Activated CD8-positive, alpha-beta memory T cell treated with anti-CD3 and anti-CD28 coated beads for 4 hours (primary cell): ENCODE data around the gene GPD1L.
"Not testable (repeated sequence)": the region's sequence is repeated elsewhere in the genome, so short reads cannot be mapped to it uniquely, and the experiment has no call there.

Experiments
- DNase-seq, 2 donors: peaks; one replicate each; pipeline ENCODE4 v3.0.0-alpha.2; 2020; ENCODE audit warnings: low read depth in 2 of 2

GPD1L gene

DNA sequence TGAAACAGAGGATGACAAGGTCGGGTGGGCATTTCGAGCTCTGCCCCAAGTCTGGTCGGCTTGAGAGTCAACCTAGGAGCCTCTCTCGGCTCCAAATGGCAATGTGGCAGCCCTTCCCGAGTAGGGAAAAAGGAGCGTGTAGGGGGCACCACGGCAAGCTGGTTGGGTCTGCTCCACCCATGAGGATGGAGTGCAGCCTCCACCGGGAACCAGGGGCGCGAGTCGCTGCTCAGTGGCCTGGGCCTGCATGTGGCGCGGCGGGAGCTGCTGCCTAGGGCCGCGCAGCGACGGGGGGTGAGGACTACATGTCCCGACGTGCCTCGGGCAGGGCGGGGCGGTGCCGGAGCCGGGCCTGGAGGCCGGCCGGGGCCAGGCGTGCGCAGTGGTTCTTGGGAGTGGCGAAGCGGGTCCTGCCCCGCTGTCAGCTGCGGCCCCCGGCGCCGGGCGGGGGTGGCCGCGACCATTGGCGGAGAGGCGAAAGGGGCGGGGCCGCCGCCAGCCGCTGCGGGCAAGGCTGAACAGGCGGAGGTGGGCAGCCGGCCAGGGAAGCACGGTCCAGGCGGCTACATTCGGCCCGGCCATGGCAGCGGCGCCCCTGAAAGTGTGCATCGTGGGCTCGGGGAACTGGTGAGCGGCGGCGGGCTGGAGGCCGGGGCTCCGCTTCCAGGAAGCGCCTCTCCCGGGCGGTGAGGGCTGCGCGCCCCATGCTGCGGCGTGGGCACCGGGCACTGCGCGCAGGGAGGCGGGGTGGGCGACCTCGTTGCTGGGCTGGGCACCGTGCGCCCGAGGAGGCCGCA, at the start of gene GPD1L:
TSS of gene GPD1L (plus strand) at position 489 of the 797 bp plus-strand sequence. CDS start at position 581, 92 bp downstream.
- DNase-seq = peak; percentile 84 to 85

DNA sequence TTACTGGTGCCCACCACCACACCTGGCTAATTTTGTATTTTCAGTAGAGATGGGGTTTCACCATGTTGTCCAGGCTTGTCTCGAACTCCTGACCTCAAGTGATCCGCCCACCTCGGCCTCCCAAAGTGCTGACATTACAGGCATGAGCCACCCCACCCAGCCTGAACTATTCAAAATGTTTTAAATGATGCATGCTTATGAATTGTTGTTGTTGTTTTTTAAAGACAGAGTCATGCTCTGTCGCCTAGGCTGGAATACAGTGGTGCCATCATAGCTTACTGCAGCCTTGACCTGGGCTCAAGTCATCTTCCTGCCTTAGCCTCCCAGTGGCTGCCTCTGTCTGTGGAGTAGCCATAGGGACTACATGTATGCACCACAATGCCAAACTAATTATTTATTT, 48.0 kb upstream of the GPD1L start:
- not testable (repeated sequence) for DNase-seq

DNA sequence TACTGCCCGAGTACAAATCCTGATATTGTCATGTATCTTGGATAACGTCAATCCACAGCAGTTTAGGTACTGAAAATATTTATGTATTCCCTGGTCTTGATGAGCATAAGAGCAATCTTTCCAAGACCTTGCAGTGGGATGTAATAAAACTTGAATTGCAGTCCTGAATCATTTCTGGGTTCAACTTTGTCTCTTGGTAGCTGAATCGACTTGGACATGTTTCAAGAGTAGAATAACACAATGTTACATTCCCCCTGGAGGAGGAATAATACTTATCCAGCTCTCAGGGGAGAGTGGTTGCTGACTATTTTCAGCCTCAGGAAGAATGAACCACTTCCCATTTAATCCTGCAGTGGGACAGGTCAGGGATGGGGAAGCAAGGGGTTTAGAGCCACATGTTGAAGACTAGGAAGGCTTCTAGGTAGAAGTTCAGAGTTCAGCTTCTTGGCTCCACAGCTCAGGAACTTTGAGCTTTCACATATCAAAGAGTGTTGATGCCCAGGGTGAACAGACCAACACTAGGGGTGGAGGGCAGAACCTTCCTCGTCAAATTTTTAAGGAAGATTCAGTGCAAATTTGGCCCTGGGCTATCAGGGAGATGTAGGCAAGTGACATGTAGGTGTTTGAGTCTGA, 43.4 kb upstream of the GPD1L start:
- no peak for DNase-seq

DNA sequence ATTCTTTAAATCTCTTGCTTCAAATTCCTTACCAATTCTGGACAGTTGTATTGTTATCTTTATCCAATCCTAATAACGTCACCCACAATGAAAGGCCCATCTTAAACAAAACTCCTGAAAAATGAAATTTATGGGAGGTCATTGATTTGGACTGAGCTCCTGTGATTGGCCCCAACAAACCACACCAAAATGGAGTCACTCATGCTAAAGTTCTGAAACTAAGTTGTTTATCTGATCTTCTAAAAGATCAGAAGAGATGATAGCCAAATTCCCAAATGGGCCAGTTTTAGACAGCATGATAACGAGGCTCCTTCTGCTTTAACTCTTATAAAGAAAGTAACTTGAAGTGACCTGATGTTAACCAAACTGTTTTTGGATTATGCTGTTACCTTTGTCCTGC, 39.7 kb upstream of the GPD1L start:
- DNase-seq = no peak

DNA sequence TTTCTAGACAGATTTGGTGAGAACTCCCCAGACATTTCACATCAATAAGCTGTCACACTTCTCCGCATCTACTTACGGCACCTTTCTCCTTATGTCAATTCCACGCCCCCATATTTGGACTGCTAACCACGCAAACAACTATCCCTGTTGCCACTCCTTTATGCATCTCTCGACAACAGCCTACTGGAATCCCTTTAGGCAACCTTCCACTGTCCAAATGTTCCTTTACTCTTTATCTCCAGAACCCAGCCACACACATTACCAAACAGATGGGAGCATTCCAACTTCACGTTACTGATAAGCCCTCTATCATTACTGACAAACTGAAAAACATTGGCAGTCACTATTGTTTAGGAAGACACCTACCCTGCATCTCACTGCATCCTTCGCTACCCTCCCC, 32.2 kb upstream of the GPD1L start:
- not testable (repeated sequence) for DNase-seq

DNA sequence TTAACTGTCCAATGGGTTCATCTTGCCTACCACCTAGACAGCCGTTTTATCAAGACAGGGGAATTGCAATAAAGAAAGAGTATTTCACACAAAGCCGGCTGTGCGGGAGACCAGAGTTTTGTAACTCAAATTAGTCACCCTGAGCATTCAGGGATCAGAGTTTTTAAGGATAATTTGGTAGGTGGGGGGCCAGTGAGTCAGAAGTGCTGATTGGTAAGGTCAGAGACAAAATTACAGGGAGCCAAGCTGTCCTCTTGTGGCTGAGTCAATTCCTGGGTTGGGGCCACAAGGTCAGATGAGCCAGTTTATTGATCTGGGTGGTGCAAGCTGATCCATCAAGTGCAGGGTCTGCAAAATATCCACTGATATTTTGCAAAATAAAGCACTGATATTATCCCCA, 29.9 kb upstream of the GPD1L start:
- no peak for DNase-seq

DNA sequence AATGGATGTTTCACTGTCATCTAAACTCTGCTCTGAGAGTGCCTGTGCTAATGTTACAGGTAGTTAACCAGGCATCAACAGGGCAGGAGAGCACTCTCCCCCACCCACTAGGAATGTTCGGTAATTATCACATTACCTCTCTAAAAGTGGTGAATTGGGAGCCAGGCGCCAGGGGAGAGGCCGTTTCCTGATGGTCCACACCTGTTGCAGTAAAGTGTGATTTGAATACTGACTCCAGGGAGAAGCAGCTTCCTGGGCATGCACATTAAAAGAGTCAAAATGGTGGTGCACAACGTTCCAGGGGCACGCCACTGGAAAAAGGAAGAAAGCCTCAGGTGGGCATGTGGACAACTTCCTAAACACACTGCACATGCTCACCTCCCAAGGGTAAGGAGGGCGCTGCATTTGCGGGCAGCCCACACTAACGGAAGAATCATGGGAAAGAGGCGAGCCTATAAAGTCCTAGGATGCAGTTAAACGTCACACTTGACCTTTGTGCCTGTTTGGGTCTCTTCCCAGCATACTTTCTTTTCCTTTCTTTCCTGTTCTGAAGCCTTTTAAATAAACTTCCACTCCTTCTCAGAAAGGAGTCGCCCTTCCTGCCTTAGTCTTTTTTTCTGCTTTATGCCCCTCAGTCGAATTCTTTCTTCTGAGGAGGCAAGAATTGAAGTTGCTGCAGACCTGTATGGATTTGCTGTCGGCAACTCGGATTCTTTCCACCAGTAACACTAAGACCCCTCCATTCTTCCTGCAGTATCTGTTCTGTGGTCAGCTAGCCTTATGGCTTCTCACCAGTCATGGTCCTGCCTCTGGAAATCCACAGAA, 28.9 kb upstream of the GPD1L start:
- no peak for DNase-seq

DNA sequence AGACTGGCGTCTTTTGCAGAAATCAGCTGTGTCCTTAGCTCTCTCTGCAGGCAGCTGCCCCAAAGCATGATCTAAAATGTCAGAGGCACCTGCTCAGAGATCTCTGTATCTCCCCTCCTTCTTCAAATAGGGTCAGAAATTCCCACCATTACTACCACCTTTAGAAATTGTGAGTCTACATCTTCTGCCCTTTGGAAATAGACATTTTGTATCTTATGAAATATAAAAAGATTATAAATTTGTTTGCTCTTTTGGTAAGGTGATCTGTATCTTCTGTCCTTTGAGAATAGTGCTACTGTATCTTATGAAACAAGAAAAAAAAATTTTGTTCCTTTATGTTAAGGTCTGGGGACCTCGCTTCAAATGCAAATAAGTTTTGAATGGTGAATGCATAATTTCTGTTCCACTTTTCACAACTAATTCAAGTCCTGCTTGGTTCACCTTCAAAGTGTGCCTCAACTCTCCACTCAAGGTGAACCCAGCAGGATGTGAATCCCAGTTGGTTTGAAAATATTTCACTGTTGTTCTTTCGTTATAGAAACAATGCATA, 28.3 kb upstream of the GPD1L start:
- DNase-seq = no peak

DNA sequence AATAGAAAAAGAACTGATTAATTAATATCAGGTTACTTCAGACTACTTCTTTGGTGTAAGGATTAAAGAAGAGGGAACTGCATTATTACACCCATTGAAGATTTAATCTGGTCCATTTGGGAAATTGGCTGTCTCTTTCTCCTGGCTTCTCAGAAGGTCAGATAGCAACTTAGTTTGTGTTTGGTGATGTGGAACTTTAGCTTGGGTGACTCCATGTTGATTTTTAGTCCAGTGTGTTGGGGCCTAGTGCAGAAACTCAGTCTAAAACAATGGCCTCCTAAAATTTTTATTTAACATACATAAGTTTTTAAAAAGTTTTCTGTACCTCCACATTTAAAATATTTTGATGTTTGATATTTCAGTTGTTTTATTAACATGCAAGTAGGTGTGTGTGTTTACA, 27.6 kb upstream of the GPD1L start:
- DNase-seq = no peak

DNA sequence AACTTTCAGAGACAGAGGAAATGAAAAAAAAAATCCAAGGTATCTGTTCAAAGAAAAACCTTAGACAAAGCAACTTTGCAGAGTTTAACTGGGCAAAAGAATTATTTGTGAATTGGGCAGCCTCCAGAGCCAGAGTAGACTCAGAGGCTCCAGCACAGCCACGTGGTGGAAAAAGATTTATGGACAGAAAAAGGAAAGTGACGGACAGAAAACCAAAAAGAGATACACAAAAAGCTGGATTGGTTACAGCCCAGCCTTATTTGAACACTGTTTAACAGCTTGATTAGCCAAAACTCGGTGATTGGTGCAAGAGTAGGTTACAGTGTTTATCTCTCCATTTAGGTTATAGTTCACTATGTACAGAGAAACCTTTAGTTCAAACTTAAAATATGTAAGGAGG, 23.7 kb upstream of the GPD1L start:
- no peak for DNase-seq

DNA sequence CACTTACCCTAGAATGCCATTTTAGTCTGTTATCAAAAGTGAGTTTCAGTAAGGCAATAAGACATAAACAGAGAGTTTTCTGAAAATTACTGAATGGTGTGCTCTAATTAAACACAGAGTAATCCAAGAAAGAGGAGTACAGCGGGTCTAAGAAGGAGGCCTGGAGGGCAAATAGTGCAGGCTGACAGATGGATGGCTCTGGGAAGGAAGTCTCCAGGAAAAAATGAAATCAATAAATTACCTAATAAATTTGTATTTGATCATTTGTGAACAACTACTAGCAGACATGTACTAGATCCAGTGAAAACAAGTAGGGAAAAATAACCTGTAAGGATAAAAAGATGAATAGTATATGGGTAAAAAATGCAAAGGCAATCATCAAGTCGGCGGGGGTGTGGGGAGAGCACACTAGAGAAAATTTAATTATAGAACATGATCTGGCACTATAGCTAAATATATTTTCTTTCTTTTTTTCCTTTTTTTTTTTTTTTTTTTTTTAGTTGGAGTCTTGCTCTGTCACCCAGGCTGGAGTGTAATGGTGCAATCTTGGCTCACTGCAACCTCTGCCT, 22.6 kb upstream of the GPD1L start:
- no peak for DNase-seq

DNA sequence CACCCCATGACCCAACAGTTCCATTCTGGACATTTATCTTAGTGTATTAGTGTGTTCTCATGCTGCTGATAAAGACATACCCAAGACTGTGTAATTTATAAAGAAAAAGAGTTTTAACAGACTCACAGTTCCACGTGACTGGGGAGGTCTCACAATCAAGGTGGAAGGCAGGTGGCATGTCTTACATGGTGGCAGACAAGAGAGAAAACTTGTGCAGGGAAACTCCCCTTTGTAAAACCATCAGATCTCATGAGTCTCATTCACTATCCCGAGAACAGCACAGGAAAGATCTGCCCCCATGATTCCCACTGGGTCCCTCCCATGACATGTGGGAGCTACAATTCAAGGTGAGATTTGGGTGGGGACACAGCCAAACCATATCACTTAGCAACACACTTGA, 21.6 kb upstream of the GPD1L start:
- no peak for DNase-seq

DNA sequence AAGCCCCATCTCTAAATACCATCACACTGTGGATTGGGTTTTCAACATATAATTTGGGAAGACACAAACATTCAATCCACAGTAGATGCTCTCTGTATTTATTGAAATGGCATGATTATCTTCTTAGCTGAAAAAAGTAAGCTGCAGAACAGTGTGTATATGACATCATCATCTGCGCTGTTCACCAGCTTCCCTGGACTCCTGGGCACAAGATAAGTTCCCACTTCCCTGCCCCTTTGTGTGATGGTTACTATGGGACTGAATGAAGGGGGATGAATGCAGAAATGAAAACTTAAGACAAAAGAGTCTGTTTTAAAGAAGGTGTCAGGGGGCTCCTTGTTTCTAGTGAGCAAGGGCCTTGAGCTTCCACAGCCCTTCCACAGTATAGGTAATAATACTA, 20.0 kb upstream of the GPD1L start:
- DNase-seq = no peak

DNA sequence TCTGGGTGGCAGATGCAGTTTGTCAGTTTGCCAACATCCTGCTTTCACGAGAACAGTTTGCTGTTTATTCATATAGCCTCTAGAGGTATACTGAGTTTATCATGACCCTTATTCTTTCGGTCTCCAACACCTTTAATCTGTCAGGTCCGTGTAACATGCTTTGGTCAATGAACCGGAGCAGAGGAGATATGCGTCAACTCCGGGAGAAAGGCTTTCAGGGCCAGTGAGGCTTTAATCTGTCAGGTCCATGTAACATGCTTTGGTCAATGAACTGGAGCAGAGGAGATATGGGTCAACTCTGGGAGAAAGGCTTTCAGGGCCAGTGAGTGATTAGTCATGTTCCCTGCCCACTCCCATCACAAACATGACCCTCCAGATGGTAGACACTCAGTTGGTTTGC, 16.9 kb upstream of the GPD1L start:
- no peak for DNase-seq

DNA sequence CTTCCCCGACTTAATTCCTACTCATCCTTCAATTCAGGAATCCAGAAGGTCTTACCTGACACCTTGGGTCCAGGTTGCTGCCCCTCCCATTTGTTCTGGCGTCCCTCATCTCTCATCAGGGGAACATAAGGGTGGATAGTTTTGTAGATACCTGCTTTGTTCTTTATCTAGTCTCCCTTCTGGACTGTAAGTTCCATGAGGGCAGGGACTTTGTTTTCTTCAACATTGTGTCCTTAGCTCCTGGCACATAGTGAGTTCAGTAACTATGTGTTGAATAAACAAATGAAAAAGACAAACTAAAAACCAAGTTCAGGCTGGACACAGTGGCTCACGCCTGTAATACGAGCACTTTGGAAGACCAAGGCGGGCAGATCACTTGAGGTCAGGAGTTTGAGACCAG, 13.2 kb upstream of the GPD1L start:
- no peak for DNase-seq

DNA sequence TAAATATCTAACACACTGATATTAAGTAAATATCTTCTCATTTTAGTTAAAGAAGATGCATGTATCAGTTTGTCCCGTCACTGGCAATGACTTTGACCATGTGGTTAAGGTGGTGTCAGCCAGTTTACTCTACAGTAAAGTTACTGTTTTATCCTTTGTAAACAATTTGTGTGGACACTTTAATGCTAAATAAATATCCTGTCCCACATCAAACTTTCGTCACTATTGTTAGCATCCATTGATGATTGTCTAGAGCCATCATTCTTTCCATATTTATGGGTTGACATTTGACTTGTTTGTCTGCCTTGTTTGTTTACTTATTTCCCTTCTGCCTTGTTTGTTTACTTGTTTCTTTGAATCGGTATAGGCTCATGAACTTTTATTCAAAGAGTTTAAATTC, 11.0 kb upstream of the GPD1L start:
- DNase-seq = no peak

DNA sequence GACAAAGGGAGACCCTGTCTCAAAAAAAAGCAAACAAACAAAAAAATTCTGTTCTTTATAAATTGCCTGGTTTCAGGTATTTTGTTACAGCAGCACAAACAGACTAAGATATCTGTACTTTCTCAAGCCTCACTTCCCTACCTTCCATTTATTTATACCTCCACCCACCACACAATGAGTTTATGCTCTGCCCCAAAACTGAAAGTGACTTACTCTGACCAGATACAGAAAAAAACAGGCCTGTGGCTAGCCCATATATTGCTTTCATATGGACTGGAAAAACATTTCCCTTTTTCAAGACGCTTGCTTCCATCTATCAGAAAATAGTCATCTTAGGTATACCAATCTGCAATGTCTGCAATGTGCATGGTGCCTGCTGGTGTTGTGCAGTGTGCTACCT, 8.7 kb upstream of the GPD1L start:
- DNase-seq = no peak

DNA sequence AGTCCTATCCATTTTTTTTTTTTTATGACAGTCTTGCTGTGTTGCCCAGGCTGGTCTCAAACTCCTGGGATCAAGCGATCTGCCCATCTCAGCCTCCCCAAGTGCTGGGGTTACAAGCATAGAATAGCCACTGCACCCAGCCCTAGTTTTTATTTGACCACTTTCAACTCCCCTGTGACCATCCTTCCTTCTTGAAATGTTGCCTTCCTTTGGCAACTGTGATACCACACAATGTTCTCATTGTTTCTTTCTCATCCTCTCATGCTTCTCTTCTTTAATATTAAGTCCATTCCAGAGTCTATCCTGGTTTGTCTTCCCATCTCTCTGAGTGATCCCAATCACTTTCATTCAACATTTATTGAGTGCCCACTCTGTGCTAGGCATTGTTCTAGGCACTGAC, 7.9 kb upstream of the GPD1L start:
- no peak for DNase-seq

DNA sequence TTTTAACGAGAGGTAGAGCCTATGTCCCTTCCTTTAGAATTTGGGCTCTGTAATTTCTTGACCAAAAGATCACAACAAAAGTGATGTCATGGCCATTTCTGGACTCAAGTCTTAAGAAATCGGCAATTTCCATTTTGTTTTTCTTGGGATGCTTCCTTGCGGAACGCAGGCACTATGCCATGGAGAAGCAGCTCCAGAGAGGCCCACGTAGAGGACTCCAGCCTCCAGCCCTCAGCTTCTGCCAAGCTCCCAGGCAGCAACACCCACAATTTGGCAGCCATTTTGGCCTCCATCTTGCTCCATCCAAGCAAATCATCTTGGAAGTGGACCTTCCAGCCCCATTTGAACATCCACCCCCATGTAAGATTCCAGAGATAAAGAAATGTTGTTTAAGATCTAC, 6.0 kb upstream of the GPD1L start:
- no peak for DNase-seq

DNA sequence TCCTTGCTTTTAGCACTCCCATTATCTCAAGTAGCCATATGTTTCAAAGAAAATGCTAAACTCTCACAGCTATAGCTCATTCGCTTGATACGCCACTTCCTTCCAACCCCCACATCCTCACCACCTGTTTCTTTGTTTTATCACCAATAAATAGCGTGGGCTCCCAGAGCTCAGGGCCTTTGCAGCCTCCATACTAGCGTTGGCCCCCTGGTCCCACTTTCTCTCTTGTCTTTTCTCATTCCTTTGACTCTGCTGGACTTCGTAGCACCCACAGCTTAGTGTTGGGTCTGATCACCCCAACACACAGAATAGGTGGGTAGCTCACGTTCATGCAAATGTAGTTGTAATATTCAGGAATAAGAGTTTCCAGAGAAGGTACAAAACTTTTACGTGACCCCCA, 4.1 kb upstream of the GPD1L start:
- DNase-seq = no peak

DNA sequence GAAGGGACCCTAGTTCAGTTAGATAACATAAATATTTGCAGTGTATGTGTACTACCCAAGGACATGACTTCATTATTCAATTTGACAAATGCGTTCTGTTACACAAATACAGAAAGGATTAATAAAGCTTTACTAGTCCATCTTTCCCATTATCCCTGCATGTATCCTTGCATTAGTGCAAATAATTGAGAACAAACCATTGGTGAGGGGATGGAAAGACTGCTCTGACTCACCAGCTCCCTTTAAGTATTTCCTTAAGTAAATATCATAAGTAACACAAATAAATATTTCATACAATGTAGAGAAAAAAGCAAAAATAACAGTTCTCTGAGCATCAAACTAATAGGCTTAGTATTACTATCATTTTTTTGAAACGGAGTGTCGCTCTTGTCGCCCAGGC, 1.9 kb upstream of the GPD1L start:
- no peak for DNase-seq
